OCI-LY7 (cell line): ENCODE results near the gene GAS7. TPM values are rescaled to one million over a fixed set of nuclear protein-coding genes. Genes with fewer than 3 reads are reported as not detected.

ENCODE experiments used
- BruUV-seq: library from RNA; stranded (reverse); fragments of 400-500 nt; replicated peaks from 2 replicates; lab custom pipeline; 2021; lab: Mats Ljungman, UMichigan
- CTCF ChIA-PET: fragments of 300-600 bp; sonication (Branson Sonifier 250); formaldehyde crosslinking; loops from one replicate; lab custom pipeline; 2022; ENCODE audit warnings: antibody characterized with exemption; ENCODE audit not compliant: unreplicated experiment; lab: Charles Lee
- POLR2A ChIA-PET: fragments of 300-600 bp; sonication (Branson Sonifier 250); formaldehyde crosslinking; loops from one replicate; lab custom pipeline; 2022; ENCODE audit warnings: antibody characterized with exemption; lab: Charles Lee
- DNase-seq: peaks from one replicate; pipeline ENCODE4 v3.0.0-alpha.2; 2015; ENCODE audit warnings: low spot score
- H2AFZ ChIP-seq: fragments of 200-600 bp; sonication (generic), shearing (Covaris generic); 2 replicates; pipeline ENCODE4 v1.6.1; 2014; ENCODE audit warnings: mild to moderate bottlenecking, antibody characterized with exemption, low read length, moderate library complexity
- H3K27ac ChIP-seq: fragments of 200-600 bp; sonication (generic); 2 replicates; pipeline ENCODE4 v1.5.1; 2014; ENCODE audit warnings: mixed run types, low read depth, mild to moderate bottlenecking, moderate library complexity, low read length, inconsistent platforms; ENCODE audit not compliant: poor library complexity, severe bottlenecking
- H3K36me3 ChIP-seq: fragments of 200-600 bp; sonication (generic); 2 replicates; pipeline ENCODE4 v1.6.1; 2014; ENCODE audit warnings: mild to moderate bottlenecking, antibody characterized with exemption, low read length, moderate library complexity, mixed read lengths; ENCODE audit not compliant: insufficient read depth
- H3K4me1 ChIP-seq: fragments of 200-600 bp; sonication (generic); 2 replicates; pipeline ENCODE4 v1.5.1; 2014; ENCODE audit warnings: mild to moderate bottlenecking, low read length; ENCODE audit not compliant: insufficient read depth, poor library complexity, severe bottlenecking
- H3K4me2 ChIP-seq: fragments of 200-600 bp; sonication (generic); 2 replicates; pipeline ENCODE4 v1.6.1; 2014; ENCODE audit warnings: mild to moderate bottlenecking, low read length
- H3K4me3 ChIP-seq: fragments of 200-600 bp; sonication (generic); 2 replicates; pipeline ENCODE4 v1.5.1; 2014; ENCODE audit warnings: mild to moderate bottlenecking, low read depth, low read length; ENCODE audit not compliant: poor library complexity, severe bottlenecking
- H3K79me2 ChIP-seq: fragments of 200-600 bp; sonication (generic); 2 replicates; pipeline ENCODE4 v1.6.1; 2016; ENCODE audit warnings: low read depth, mild to moderate bottlenecking, low read length, moderate library complexity, mixed read lengths; ENCODE audit not compliant: insufficient read depth
- H3K9me2 ChIP-seq: fragments of 200-600 bp; sonication (generic); 2 replicates; pipeline ENCODE4 v1.6.1; 2016; ENCODE audit warnings: mild to moderate bottlenecking, low read length, mixed read lengths; ENCODE audit not compliant: insufficient read depth
- H3K9me3 ChIP-seq: fragments of 200-600 bp; sonication (generic); 2 replicates; pipeline ENCODE4 v1.6.1; 2014; ENCODE audit warnings: mild to moderate bottlenecking, mixed run types, low read length, mixed read lengths
- H4K20me1 ChIP-seq: fragments of 200-600 bp; sonication (generic); 2 replicates; pipeline ENCODE4 v1.6.1; 2014; ENCODE audit warnings: mild to moderate bottlenecking, antibody characterized with exemption, low read length, moderate library complexity, mixed read lengths; ENCODE audit not compliant: insufficient read depth
- CTCF ChIP-seq: fragments of 200-600 bp; sonication (generic); conservative IDR thresholded peaks from 2 replicates; pipeline ENCODE4 v1.5.1; 2014; ENCODE audit warnings: mild to moderate bottlenecking, antibody characterized with exemption, low read length, moderate library complexity, mixed read lengths
- EZH2phosphoT487 ChIP-seq: fragments of 200-600 bp; sonication (generic); IDR thresholded peaks from 2 replicates; pipeline ENCODE4 v1.6.1; 2018; ENCODE audit warnings: low read depth, borderline replicate concordance, mild to moderate bottlenecking, mixed run types, antibody characterized with exemption, low read length, moderate library complexity, mixed read lengths
- intact Hi-C: fragments of 100-400 bp; cut with micrococcal nuclease; formaldehyde crosslinking; loops from one replicate; pipeline ENCODE4 v1.10.0; 2022; ENCODE audit not compliant: unreplicated experiment
- total RNA-seq, 2 experiments: library from RNA; depleted of rRNA in 1 of 2; stranded (reverse); fragments of >200 nt in 1 of 2; shearing (Covaris generic) in 1 of 2; gene quantifications; 2 replicates each; pipeline ENCODE4 v1.2.3, GENCODE V29; 2014 to 2022

The GAS7 gene
- total RNA-seq, 2 experiments from 2014 or later, result 1.5 TPM; not detected in 1

GRCh38 chr17:9931144-9931741, 267.2 kb downstream of the GAS7 start:
- no peak for TF ChIP-seq EZH2phosphoT487
- no peak for TF ChIP-seq CTCF
- Histone ChIP-seq H3K27ac (no peak overlapping the region), H3K36me3 (no peaks in the 10 kb centered on the region), H4K20me1 (no peaks in the 10 kb centered on the region), H3K9me3 (no peaks in the 10 kb centered on the region), H3K9me2 (no peaks in the 10 kb centered on the region), H2AFZ (no peak overlapping the region), H3K4me1 (no peaks in the 10 kb centered on the region), H3K4me2 (no peak overlapping the region), H3K4me3 (no peak overlapping the region), H3K79me2 (no peaks in the 10 kb centered on the region)
- intact Hi-C loops, result no loop called here
- no TSS peak for BruUV-seq
- no peak for DNase-seq
- ChIA-PET POLR2A (interaction anchor here (0.5 to 1.0 kb wide), 2 partner anchors 11 to 257 kb away, joined by 4 to 7 read pairs; no protein-coding TSS in a partner anchor), CTCF (no interaction called here)

GRCh38 chr17:9929871-9930270, 268.5 kb downstream of the GAS7 start:
- intact Hi-C loops, result no loop called here
- TF ChIP-seq CTCF, result no peak
- no peak for TF ChIP-seq EZH2phosphoT487
- no peak overlapping the region for H2AFZ ChIP-seq
- CTCF ChIA-PET, result no interaction called here
- no peaks in the 10 kb centered on the region for H3K79me2 ChIP-seq
- no peak overlapping the region for H3K4me3 ChIP-seq
- POLR2A ChIA-PET, result no interaction called here
- H3K4me1 ChIP-seq, result no peaks in the 10 kb centered on the region
- no peaks in the 10 kb centered on the region for H3K9me3 ChIP-seq
- no peak overlapping the region for H3K27ac ChIP-seq
- no peaks in the 10 kb centered on the region for H3K36me3 ChIP-seq
- H3K4me2 ChIP-seq, result no peak overlapping the region
- H4K20me1 ChIP-seq, result no peaks in the 10 kb centered on the region
- DNase-seq, result no peak
- no TSS peak for BruUV-seq
- H3K9me2 ChIP-seq, result no peaks in the 10 kb centered on the region

DNA sequence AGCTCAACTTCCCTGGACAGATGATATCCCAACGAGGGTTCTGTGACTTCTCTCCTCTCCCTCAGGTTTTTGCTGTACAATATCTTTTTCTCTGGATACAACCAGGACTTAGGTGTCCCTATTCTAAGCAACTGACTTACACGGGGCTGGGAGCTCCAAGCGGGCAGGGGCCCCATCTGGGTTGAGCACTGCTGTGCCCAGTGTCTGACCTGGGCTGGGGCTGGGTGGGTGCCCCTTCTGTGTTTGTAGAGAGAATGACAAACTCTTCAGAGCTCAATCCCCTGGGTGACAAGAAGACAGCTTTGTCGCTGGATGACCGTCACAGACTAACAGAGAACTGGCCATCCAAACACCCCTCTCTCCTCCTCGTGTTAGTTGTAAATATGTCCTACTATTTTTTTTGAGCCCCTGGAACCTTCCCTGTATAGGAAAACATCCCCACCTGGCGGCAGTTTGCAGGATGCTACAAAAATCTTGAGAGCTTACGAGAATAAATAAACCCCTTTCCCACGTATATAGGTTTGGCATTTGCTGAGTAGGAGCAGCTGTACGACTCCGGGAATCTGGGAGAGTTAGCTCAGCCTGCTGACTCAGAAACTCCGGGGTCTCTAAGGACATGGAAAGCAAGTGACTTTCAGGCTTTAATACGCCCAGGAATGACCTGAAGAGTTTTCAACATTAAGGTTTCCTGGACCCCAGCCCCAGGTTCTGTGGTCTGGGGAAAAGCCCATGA, 269.6 kb downstream of the GAS7 start:
- CTCF ChIA-PET, result no interaction called here
- Histone ChIP-seq H3K27ac (no peak overlapping the region), H3K4me1 (no peaks in the 10 kb centered on the region), H3K9me3 (no peaks in the 10 kb centered on the region), H3K4me3 (no peak overlapping the region), H2AFZ (no peak overlapping the region), H3K4me2 (no peak overlapping the region), H3K36me3 (no peaks in the 10 kb centered on the region), H3K9me2 (no peaks in the 10 kb centered on the region), H3K79me2 (no peaks in the 10 kb centered on the region), H4K20me1 (no peaks in the 10 kb centered on the region)
- no peak for TF ChIP-seq EZH2phosphoT487
- peak; percentile 65 for TF ChIP-seq CTCF
- intact Hi-C loops, result no loop called here
- POLR2A ChIA-PET, result no interaction called here
- no TSS peak for BruUV-seq
- peak; percentile 20 for DNase-seq
